Measurements from ENCODE around the gene SERINC5.
A peak's percentile ranks its signal among the peaks of the same experiment; 100 is the strongest.
"Not testable (repeated sequence)": the region's sequence is repeated elsewhere in the genome, so short reads cannot be mapped to it uniquely, and the experiment has no call there.

The SERINC5 gene

DNA sequence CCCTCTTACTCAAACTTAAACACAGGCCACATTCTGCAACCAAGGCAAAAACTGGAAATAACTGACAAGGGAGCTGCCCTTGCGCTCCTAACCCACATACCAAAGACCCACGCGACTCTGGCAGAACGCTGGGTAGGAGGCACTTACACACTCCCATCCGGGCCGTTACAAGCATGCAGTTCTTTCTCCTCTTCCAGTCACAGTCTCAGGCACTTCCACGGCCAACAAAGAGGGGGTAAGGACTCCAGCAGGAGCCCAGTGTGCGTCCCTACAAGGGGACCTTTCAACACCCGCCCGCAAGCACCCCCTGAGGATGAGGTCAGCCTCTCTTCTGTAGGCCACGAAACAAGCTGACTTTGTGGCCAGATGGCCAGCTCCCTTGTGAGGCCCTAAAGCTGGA lies 57.4 kb downstream of the SERINC5 start:
- DNase-seq (ENCODE audit: low spot score) = no peak

- DNase-seq (ENCODE audit: low spot score) = no peak
Observed at GRCh38 chr5:80195837-80196400, 59.9 kb downstream of the SERINC5 start.

- DNase-seq (ENCODE audit: low spot score) = no peak
Observed at GRCh38 chr5:80194468-80194867, 61.4 kb downstream of the SERINC5 start.

DNA sequence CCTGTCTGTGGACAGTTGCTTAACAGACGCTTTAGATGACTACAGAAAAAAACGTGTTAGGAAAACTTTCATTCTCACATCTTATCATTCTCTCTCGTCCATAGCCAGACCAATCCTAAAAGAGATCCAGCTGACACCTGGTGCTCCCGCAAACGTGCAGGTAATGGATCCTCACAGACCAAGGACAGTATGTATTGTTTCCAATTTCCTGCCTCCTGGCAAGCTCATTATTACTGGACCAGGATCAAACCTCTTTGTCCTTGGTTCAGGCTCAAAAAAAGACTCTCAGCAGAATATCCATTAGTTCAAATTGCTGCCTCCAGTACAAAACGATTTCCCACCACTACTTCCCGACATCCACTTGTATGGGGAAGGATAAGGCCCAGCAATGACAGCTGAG lies 62.4 kb downstream of the SERINC5 start:
- no peak for DNase-seq (ENCODE audit: low spot score)

DNA sequence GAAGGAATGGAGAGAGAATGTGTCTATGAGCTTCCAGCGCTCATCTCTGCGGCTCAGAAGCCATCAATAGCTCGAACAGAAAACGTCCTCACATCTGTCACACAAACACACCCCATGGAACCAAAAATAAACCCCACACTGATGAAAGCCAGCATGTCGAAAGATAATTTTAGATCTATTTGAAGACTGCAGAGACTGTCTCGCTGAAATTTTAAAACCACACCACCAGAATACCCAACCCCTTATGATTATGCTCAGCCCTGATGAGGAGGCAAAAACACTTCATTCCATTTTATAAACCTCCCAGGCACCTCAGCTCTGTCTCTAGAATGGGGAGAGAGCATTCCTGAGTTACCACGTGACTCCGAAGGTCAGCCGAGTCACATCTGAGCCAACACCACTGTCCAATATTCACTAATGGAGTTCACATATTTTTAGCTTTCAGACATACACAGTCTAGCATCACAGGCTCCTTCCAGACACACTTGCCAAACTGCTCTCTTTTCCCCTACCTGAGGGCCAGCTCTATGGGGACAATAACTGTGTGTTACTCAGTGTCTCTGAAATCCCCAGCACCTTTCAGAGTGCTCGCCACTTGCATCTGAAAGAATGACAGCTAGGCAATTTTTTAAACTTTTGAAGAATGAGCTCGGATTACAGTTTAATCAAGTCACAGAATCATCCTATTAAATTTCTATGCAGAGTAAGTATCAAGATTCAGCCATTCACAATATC lies 63.2 kb downstream of the SERINC5 start:
- DNase-seq (ENCODE audit: low spot score) = no peak

DNA sequence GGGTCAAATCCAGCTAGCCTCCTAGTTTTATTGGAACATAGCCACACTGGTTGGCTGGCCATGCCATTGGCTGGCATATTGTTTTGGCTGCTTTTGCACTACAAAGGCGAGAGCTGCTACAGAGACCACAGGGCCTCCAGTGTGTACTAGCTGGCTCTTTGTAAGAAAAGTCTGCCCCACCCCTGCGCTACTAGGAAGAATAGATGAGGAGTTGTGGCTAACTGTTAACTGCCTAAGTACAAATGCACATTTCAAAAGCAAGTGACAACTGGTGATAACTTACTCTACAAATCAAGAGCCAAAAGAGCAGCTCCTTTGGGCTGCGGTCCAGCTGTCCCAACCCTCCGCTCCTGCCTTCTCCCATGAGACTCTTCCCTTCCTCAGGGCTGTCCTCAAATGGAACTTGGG lies 63.9 kb downstream of the SERINC5 start:
- no peak for DNase-seq (ENCODE audit: low spot score)

DNA sequence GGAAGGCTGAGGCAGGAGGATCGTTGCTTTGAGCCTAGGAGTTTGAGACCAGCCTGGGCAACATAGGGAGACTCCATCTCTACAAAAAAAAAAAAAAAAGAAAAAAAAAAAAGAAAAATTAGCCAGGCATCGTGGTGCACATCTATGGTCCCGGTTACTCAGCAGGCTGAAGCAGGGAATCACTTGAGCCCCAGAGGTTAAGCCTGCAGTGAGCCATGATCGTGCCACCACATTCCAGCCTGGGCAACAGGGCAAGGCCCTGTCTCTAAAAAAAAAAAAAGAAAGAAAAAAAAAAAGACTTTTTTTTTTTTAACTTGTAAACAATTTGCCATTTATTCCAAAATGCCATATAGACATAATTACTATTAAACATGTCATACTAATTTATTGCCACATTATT lies 64.5 kb downstream of the SERINC5 start:
- no peak for DNase-seq (ENCODE audit: low spot score)

- no peak for DNase-seq (ENCODE audit: low spot score)
Observed at GRCh38 chr5:80190960-80191359, 64.9 kb downstream of the SERINC5 start.

- DNase-seq (ENCODE audit: low spot score) = no peak
Observed at GRCh38 chr5:80189701-80190100, 66.1 kb downstream of the SERINC5 start.

DNA sequence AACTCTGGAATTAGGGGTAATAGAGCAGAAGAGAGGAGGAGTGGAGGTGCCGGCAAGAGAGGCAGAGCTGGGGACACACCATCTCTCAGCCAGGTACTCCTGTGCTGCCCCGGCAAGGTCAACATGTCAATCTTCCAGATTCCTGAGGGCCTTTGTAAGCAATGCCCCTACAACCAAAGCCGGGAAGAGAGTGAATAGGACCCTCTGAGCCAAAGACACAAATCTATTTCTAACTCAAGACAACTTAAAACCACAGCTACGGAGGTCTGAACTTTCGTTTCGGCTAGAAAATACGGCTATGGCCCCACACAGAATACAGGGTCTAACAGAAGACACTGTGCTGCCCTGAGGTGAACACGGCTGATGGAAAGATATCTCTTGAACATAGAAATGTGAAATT lies 66.6 kb downstream of the SERINC5 start:
- no peak for DNase-seq (ENCODE audit: low spot score)

GRCh38 chr5:80187421-80188090 lies 68.3 kb downstream of the SERINC5 start:
- DNase-seq (ENCODE audit: low spot score) = no peak

DNA sequence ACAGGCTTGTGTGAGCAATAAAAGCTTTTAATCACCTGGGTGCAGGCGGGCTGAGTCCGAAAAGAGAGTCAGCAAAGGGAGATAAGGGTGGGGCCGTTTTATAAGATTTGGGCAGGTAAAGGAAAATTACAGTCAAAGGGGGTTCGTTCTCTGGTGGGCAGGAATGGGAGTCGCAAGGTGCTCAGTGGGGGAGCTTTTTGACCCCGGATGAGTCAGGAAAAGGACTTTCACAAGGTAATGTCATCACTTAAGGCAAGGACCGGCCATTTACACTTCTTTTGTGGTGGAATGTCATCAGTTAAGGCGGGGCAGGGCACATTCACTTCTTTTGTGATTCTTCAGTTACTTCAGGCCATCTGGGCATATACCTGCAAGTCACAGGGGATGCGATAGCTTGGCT lies 70.3 kb downstream of the SERINC5 start:
- not testable (repeated sequence) for DNase-seq (ENCODE audit: low spot score)

GRCh38 chr5:80185095-80185494 lies 70.8 kb downstream of the SERINC5 start:
- no peak for DNase-seq (ENCODE audit: low spot score)

DNA sequence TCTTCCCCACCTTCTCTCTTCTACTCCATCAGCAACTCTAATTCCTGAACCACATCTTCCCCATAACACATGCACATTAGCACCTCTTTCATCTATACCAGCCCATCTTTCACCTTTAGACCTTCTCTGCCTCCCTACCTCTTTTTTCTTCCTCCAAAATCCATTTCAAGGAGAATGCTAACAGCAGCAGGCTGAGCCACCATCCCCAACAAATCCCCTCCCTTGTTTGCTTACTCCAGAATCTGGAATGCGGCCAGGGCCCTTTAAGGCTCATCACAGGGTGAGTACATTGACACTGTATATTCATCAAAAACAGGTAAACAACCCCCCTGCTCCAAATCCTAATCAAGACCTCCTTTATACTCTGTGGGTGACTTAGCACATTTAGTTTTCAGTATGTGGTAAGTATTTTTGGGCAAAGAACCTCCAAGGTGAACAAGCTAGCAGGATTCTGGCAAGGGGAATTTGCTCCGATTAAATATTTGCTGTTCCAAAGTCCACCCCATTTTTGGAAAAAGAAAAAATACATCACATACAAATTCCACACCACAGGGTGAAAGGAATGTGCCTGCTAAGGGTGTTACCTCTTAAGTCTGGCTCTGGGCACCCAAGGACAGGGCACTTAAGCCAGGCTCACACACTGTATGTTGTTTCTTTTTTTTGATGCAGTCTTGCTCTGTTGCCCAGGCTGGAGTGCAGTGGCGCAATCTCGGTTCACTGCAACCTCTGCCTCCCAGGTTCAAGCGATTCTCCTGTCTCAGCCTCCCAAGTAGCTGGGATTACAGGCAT lies 71.4 kb downstream of the SERINC5 start:
- DNase-seq (ENCODE audit: low spot score) = no peak

- DNase-seq (ENCODE audit: low spot score) = not testable (repeated sequence)
Observed at GRCh38 chr5:80183728-80184234, 72.1 kb downstream of the SERINC5 start.

GRCh38 chr5:80182809-80183580 lies 72.9 kb downstream of the SERINC5 start:
- no peak for DNase-seq (ENCODE audit: low spot score)

DNA sequence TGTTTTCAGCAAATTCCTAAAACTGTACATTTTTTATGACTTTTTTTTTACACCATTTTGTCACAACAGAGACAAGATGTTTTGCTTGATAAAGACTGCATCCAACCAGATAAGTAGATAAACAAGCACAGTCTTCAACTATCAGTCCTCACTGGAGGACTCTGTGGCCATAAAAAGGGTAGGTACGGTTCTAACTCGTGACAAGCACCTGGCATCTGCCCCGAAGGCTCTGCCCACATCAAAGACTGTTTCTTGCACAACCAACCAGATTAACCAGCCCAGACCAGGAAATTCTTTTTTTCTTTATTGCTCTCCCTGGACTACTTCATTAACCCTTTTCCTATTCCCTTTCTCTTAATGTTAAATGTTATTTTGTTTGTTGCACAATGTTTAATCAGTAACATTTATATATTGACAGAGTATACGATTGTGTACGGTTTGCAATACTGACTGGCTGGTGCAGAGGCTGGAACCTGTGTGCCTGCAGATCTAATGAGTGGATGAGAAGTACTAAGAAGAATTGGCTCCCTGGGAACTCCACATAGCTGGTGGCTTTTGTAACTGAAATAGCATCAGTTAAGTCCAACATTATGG lies 74.1 kb downstream of the SERINC5 start:
- DNase-seq (ENCODE audit: low spot score) = peak; percentile 11

DNA sequence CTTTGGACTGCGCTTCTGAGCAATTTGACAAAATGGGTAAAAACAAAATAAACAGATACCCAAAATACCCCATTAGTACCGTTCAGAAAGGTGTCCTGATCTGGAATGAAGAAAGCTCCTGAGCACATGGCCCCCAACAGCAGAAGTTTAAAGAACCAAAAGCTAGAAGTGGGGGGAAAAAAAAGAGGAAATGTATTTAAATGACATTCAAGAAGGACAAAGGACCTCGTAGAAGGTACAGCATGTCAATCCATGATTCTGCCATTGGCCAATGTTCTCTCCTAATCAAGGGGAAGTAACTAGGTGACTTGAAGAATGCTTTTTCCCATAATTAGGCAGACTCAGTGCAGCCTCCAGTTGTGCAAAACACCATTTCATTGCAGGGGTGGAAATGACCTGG lies 78.6 kb downstream of the SERINC5 start:
- no peak for DNase-seq (ENCODE audit: low spot score)

- no peak for DNase-seq (ENCODE audit: low spot score)
Observed at GRCh38 chr5:80175337-80175736, 80.5 kb downstream of the SERINC5 start.

GRCh38 chr5:80174790-80175189 lies 81.1 kb downstream of the SERINC5 start:
- DNase-seq (ENCODE audit: low spot score) = no peak

DNA sequence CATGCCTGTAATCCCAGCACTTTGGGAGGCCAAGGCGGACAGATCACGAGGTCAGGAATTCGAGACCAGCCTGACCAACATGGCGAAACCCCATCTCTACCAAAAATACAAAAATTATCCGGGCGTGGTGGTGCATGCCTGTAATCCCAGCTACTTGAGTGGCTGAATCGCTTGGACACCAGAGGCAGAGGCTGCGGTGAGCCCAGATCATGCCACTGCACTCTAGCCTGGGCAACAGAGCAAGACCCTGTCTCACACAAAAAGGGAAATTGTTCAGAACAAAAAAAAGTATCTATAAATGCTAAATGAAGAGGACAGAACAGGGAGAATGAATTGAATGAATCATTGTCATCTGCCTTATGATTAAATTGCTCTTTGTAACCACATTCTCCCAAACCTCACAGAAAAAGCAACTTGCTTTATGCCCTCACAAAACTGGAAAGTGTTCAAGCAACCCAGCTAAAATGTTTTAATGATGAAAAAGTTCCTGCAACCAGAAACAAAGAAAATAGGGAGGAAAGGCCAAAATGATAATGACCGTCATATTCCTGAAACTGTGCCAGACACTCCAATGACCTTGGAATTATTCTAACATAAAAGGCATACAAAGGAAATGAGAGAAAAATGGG lies 83.7 kb downstream of the SERINC5 start:
- DNase-seq (ENCODE audit: low spot score) = peak; percentile 43
